Mononuclear cell (primary cell): ENCODE measurements around the gene SHMT1. TPM values are rescaled to one million over a fixed set of nuclear protein-coding genes. Genes with fewer than 3 reads are reported as not detected.
"Not testable (repeated sequence)": the region's sequence is repeated elsewhere in the genome, so short reads cannot be mapped to it uniquely, and the experiment has no call there.

Source experiments
- H3K27me3 ChIP-seq: 2 replicates; pipeline ENCODE4 v1.6.0; 2011; ENCODE audit warnings: low read length, control low read depth; ENCODE audit not compliant: insufficient read depth
- H3K4me1 ChIP-seq: 2 replicates; pipeline ENCODE4 v1.5.1; 2011; ENCODE audit warnings: mild to moderate bottlenecking, low read length, control low read depth; ENCODE audit not compliant: insufficient read depth
- H3K4me3 ChIP-seq: 2 replicates; pipeline ENCODE4 v1.5.1; 2011; ENCODE audit warnings: mild to moderate bottlenecking, low read length, moderate library complexity
- H3K9me3 ChIP-seq: 2 replicates; pipeline ENCODE4 v1.5.1; 2011; ENCODE audit warnings: low read depth, mild to moderate bottlenecking, control low read depth, low read length
- total RNA-seq: library from RNA; depleted of rRNA; stranded (reverse); fragments of >200 nt; gene quantifications from one replicate; pipeline ENCODE4 v1.2.3, GENCODE V29; 2012

The SHMT1 gene
- total RNA-seq, 1 donor: 3.1 TPM

DNA sequence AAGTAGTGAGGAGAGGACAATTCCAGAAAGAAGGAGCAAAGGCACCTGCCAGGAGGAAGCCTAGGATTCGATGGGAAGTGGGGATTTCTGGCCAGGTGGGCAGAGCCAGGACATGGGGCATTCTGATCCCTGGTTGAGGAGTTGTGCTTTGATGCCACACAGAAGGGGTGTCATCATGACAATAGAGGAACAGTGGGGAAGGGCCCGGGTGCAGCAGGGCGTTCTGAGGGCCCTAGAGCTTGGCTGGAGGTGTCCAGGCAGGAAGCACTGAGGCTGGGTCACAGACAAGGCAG is 18.5 kb upstream of the SHMT1 start:
- Histone ChIP-seq H3K9me3 (no peaks in the 10 kb centered on the region), H3K4me3 (no peak overlapping the region), H3K4me1 (peaks cover 11% of the 10 kb centered on the region), H3K27me3 (peaks cover 2% of the 10 kb centered on the region)

DNA sequence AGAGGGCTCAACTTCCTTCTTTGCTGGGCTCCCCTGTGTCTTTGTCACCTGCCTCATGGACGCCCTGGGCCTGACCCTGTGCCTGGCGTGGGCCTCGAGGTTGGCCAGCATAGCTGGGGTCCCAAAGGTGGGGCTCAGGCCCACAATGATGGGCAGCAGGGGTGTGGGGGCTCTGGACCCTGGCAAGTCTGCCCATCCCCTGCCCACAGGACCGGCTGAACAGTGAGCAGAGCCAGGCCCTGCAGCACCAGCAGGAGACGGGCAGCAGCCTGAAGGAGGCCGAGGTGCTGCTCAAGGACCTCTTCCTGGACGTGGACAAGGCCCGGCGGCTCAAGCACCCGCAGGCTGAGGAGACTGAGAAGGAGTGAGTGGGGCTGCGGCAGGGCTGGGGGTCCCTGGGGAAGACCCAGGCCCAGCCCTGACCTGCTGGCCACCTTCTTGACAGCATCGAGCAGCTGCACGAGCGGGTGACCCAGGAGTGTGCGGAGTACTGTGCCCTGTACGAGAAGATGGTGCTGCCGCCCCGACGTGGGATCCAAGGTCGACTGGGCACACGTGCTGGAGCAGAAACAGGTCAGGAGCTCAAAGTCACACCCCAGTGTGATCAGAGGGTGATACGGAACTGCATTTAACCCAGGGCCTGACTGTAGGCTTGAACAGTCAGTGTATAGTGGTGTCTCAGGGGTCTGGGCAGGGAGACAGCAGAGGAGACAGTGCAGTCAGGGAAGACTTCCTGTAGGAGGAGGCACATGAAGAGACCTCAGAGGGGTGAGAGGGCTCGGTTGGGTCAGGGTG is 18.0 kb upstream of the SHMT1 start:
- Histone ChIP-seq H3K9me3 (no peaks in the 10 kb centered on the region), H3K27me3 (peaks cover 2% of the 10 kb centered on the region), H3K4me1 (peaks cover 11% of the 10 kb centered on the region), H3K4me3 (no peak overlapping the region)

DNA sequence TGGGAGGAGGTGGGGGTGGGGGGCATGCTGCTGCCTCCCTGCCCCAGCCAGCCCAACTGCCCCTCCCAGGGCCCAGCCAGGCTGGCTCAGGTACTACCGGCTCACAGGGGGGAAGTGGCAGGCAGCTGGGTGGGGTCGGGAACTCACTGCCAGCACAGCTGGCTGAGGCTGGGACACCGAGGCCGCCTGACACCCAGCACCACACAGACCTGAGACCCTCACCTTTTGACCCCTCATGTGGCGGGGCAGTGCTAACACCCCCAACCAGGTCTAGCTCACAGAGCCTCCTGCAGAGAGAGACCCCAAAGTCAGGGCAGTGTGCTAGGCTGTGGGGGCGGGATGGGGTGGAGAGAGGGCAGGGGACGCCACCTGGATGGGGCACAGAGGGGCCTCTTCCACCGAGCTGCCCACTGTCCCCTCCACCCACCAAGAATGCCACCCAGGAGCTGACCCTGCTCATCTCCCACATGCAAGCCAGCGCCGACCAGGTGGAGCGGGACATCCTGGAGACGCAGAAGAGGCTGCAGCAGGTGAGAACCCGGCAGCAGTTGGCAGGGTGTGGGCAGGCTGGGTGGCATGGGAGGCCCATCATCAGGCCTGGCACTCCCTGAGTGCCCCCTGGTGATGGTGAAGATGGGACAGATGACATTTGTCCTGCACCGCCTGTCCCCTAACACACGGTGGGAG is 17.3 kb upstream of the SHMT1 start:
- peaks cover 11% of the 10 kb centered on the region for H3K4me1 ChIP-seq
- H3K9me3 ChIP-seq: no peaks in the 10 kb centered on the region
- H3K4me3 ChIP-seq: no peak overlapping the region
- H3K27me3 ChIP-seq: peaks cover 2% of the 10 kb centered on the region

DNA sequence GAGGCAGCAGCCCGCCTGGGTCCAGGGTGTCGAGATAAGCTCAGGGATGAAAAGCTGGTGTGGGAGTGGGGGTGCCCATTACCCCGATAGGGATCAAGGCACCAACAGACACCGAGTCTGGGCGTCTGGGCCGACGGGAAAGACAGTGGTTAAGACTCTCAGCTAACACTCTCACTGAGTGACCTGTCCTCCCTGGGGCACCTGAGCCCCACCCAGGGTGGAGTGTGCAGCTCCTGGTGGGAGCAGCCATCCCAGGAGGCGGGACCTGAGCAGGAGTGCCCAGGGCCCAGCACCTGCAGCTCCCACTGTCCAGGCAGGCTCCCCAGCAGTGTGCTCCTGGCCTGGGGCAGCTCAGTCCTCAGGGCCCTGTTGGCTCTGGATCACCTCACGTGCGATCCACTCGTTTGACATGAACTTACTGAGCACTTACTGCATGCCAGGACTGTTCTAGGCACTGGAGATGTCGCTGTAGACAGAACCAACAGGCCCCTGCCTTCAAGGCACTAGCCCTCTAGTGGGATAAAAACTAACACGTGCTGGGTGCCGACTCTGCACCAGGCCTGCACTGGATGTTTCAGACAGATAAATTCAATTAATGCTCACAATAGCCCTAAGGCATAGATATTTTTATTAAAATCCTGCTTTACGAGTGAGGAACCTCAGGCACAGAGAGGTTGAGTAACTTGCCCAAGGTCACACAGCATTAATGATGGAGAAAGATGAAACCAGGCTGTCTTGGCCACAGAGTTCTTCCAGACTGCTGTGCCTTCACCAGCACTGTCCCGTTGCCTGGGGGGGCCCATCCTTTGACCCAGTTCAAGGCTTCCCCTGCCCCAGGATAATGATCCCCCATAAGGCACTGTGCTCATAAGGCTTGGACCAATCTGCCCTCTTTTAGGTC is 16.1 kb upstream of the SHMT1 start:
- Histone ChIP-seq H3K27me3 (peaks cover 2% of the 10 kb centered on the region), H3K9me3 (no peaks in the 10 kb centered on the region), H3K4me3 (no peak overlapping the region), H3K4me1 (peaks cover 11% of the 10 kb centered on the region)

DNA sequence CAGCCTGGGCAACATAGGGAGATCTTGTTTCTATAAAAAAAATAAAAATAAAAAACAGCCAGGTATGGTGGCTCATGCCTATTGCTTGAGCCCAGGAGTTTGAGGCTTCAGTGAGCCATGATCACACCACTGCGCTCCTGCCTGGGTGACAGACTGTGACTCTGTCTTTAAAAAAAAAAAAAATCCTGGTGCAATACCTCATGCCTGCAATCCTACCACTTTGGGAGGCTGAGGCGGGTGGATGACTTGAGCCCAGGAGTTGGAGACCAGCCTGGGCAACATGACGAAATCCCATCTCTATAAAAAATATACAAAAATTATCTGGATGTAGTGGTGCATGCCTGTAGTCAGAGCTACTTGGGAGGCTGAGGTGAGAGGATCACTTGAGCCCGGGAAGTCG is 15.3 kb upstream of the SHMT1 start:
- not testable (repeated sequence) for H3K9me3 ChIP-seq, H3K27me3 ChIP-seq, H3K4me3 ChIP-seq
- H3K4me1 ChIP-seq: peaks cover 11% of the 10 kb centered on the region

DNA sequence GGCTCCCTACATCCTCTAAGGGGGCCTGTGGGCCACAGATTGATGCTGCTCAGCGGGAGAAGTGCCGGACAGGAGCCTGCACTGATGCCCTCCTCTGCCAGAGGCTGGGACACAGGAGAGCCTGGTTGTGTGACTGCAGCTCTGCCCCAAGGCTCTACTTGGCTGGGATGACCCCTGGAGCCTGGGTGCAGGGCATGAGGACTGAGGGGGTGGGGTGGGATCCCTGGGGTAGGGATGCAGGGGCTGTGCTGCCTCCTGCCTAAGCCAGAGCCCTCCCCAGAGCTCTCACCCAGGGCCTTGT is 14.8 kb upstream of the SHMT1 start:
- no peak overlapping the region for H3K4me3 ChIP-seq
- no peaks in the 10 kb centered on the region for H3K9me3 ChIP-seq
- peaks cover 2% of the 10 kb centered on the region for H3K27me3 ChIP-seq
- peaks cover 11% of the 10 kb centered on the region for H3K4me1 ChIP-seq

DNA sequence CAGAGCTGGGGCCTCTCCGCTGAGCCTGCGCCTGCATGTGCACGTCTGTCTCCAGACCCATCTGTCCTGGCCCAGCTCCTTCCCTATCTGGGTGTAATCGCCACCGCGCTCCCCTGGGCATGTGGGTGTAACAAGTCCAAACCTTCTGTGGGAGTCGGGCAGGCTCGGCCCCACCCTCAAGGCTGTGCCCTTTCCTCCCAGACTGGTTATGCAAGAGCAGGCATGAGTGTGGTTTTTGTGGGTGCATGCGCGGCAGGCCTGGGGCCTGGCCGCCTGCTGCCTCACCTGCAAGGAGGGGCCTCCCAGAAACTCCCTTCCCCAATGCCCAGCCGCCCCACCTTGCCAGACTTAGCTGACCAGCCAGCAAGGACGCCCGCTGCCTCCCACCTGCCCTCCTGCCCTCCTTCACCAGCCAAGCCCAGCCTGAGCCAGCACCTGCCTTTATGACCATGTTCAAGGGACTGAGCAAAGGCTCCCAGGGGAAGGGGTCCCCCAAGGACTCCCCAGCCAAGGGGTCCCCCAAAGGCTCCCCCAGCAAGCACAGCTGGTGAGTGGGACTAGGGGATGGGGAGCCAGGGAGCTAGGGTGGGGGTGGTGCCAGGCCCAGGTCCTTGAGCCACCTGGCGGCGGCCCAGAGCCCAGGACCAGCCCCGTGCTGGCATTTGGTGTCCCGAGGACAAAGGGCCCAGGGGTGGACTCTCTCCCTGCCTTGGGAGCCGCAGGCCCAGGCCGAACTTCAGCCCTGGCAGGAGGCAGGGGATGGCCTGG is 14.3 kb upstream of the SHMT1 start, which contains the start of gene EVPLL:
Gene EVPLL (plus strand): TSS at position 342 of the 768 bp plus-strand sequence. CDS start 3,160 bp downstream, outside the sequence.
- Histone ChIP-seq H3K9me3 (no peaks in the 10 kb centered on the region), H3K27me3 (peaks cover 2% of the 10 kb centered on the region), H3K4me3 (no peak within 1 kb of the TSS), H3K4me1 (peaks cover 11% of the 10 kb centered on the region)

DNA sequence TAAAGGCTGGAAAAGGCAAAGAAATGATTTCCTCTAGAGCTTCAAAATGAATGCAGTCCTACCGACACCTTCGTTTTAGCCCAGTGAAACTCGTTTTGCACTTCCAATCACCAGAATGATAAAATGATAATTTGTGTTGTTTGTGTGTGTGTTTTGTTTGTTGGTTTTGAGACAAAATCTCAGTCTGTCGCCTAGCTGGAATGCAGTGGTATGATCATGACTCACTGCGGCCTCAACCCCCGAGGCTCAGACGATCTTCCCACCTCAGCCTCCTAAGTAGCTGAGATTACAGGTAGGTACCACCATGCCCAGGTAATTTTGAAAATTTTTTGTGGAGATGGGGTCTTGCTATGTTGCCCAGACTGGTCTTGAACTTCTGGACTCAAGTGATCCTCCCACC is 10.9 kb upstream of the SHMT1 start:
- H3K27me3 ChIP-seq: no peaks in the 10 kb centered on the region
- H3K9me3 ChIP-seq: no peaks in the 10 kb centered on the region
- H3K4me1 ChIP-seq: peaks cover 11% of the 10 kb centered on the region
- H3K4me3 ChIP-seq: no peak overlapping the region

DNA sequence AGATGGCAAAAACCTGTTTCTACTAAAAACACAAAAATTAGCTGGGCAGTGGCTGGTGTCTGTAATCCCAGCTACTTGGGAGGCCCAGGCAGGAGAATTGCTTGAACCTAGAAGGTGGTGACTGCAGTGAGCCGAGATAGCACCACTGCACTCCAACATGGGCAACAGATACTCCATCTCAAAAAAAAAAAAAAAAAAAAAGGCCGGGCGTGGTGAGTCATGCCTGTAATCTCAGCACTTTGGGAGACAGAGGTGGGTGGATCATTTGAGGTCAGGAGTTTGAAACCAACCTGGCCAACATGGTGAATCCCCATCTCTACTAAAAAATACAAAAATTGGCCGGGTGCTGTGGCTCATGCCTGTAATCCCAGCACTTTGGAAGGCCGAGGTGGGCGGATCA is 9.8 kb upstream of the SHMT1 start:
- H3K27me3 ChIP-seq, H3K4me3 ChIP-seq, H3K9me3 ChIP-seq: not testable (repeated sequence)
- peaks cover 11% of the 10 kb centered on the region for H3K4me1 ChIP-seq

DNA sequence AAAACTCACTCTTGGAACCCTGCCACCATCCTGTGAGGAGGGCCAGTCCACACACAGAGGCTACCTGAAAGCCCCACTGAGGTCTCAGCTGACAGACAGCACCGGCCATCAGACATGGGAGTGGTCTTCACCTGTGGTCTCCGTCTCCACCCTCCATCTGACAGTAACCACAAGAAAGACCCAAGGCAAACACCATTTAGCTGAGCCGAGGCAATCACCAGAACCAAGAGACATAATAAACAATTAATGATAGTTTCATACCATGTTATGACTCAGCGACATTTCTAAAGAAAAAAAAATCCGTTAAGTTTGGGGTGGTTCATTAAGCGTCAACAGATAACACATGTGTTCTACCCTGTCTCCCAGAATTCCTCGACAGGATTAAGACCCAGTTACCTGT is 8.1 kb upstream of the SHMT1 start:
- H3K4me3 ChIP-seq: no peak overlapping the region
- no peaks in the 10 kb centered on the region for H3K4me1 ChIP-seq
- H3K9me3 ChIP-seq: no peaks in the 10 kb centered on the region
- H3K27me3 ChIP-seq: no peaks in the 10 kb centered on the region

DNA sequence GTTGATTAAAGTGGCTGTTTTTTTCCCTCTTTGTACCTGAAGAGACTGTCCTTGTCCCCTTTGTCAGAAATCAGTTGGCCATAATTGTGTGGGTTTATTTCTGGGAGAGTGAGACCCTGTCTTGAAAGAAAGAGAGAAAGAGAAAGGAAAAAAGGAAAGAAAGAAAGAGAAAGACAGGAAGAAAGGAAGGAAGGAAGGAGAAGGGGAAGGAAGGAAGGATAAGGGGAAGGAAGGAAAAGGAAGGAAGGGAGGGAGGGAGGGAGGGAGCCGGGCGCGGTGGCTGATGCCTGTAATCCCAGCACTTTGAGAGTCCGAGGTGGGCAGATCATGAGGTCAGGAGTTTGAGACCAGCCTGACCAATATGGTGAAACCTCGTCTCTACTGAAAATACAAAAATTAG is 7.4 kb upstream of the SHMT1 start:
- no peaks in the 10 kb centered on the region for H3K9me3 ChIP-seq
- no peak overlapping the region for H3K4me3 ChIP-seq
- no peaks in the 10 kb centered on the region for H3K4me1 ChIP-seq
- no peaks in the 10 kb centered on the region for H3K27me3 ChIP-seq

DNA sequence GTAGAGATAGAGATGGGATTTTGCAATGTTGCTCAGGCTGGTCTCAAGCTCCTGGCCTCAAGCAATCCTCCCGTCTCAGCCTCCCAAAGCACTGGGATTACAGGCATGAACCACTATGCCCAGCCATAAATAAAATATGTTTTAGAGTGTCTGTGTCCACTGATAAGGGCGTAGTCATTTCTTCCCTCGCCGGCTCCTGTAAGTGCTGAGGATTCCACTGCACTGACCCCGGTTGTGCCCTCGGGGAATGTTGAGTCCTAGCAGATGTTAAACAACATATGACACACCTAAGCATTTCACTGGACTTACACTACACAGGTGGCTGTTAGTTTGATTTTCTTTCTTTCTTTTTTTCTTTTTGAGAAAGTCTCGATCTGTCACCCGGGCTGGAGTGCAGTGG is 5.6 kb upstream of the SHMT1 start:
- Histone ChIP-seq H3K4me3 (no peak overlapping the region), H3K9me3 (no peaks in the 10 kb centered on the region), H3K4me1 (peaks cover under 1% of the 10 kb centered on the region), H3K27me3 (no peaks in the 10 kb centered on the region)

DNA sequence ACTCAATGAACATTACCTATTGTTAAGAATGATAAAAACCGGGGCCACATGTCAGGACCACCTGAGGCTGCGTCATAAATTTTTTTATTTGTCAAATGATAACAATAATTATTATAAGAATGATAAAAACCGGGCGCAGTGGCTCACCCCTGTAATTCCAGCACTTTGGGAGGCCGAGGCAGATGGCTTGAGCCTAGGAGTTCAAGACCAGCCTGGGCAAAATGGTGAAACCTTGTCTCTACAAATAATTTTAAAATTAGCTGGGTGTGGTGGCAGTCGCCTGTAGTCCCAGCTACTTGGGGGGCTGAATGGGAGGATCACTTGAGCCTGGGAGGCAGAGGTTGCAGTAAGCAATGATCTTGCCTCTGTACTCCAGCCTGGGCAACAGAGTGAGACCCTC is 816 bp upstream of the SHMT1 start:
- Histone ChIP-seq H3K9me3 (no peaks in the 10 kb centered on the region), H3K4me3 (no peak overlapping the region), H3K4me1 (peaks cover 16% of the 10 kb centered on the region), H3K27me3 (no peaks in the 10 kb centered on the region)

DNA sequence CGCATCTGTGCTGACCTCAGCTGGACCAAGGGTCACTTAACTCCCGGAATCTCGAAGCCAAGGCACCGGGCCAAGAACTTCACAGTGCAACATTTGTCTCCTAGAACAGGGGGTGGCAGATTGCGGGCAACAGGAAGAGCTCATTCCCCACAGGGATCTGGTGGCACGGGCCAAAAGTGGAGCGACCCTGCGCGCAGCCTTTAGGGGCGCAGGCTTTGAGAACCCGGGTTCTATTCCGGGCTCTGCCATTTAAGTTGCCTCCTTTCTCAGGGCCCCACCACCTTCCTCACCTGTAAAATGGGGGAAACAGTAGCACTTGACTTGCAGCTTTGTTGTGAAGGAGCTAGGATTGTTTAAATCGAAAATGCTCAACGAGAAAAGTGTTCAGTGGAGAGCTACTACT is 651 bp downstream of the SHMT1 start:
- H3K4me3 ChIP-seq: peak overlapping the region; percentile 65
- H3K9me3 ChIP-seq: no peaks in the 10 kb centered on the region
- no peaks in the 10 kb centered on the region for H3K27me3 ChIP-seq
- peaks cover 16% of the 10 kb centered on the region for H3K4me1 ChIP-seq
